ENCODE results near the gene ZFPM1.
"Not testable (repeated sequence)": the region's sequence is repeated elsewhere in the genome, so short reads cannot be mapped to it uniquely, and the experiment has no call there.

Gene ZFPM1

GRCh38 chr16:88453217-88453531, at the start of gene ZFPM1:
ZFPM1 (plus strand) TSS chr16:88453280; CDS start chr16:88453639, 359 bp downstream.
- DNase-seq = no peak

GRCh38 chr16:88403794-88404581, 49.1 kb upstream of the ZFPM1 start:
- DNase-seq = no peak

- DNase-seq = no peak
Observed at GRCh38 chr16:88404769-88405168, 48.3 kb upstream of the ZFPM1 start.

- no peak for DNase-seq
Observed at GRCh38 chr16:88405216-88406060, 47.6 kb upstream of the ZFPM1 start.

- no peak for DNase-seq
Observed at GRCh38 chr16:88406096-88407041, 46.7 kb upstream of the ZFPM1 start.

- no peak for DNase-seq
Observed at GRCh38 chr16:88407042-88407420, 46.0 kb upstream of the ZFPM1 start.

GRCh38 chr16:88407807-88408206, 45.3 kb upstream of the ZFPM1 start:
- DNase-seq = no peak

- DNase-seq = no peak
Observed at GRCh38 chr16:88408561-88409142, 44.4 kb upstream of the ZFPM1 start.

GRCh38 chr16:88409296-88410065, 43.6 kb upstream of the ZFPM1 start:
- no peak for DNase-seq

GRCh38 chr16:88410297-88410968, 42.6 kb upstream of the ZFPM1 start:
- not testable (repeated sequence) for DNase-seq

GRCh38 chr16:88411951-88412576, 41.0 kb upstream of the ZFPM1 start:
- DNase-seq = no peak

GRCh38 chr16:88412766-88413165, 40.3 kb upstream of the ZFPM1 start:
- DNase-seq = no peak

GRCh38 chr16:88413231-88413630, 39.8 kb upstream of the ZFPM1 start:
- no peak for DNase-seq

GRCh38 chr16:88413631-88414030, 39.4 kb upstream of the ZFPM1 start:
- DNase-seq = no peak

- DNase-seq = no peak
Observed at GRCh38 chr16:88414521-88415380, 38.3 kb upstream of the ZFPM1 start.

GRCh38 chr16:88415381-88415705, 37.7 kb upstream of the ZFPM1 start:
- DNase-seq = no peak

- peak; percentile 2 for DNase-seq
Observed at GRCh38 chr16:88415713-88416323, 37.3 kb upstream of the ZFPM1 start.

- DNase-seq = no peak
Observed at GRCh38 chr16:88416686-88417085, 36.4 kb upstream of the ZFPM1 start.

- no peak for DNase-seq
Observed at GRCh38 chr16:88417684-88418476, 35.2 kb upstream of the ZFPM1 start.

Data from NCI-H1417 treated with DMSO at 0.1 percent for 48 hours (cell line).